Suprapubic skin (tissue), 4 donors: ENCODE measurements around the gene C1QTNF5. TPM values are rescaled to one million over a fixed set of nuclear protein-coding genes. Genes with fewer than 3 reads are reported as not detected.

Experiments used
- DNase-seq, 2 donors: peaks; one replicate each; pipeline ENCODE4 v3.0.0-alpha.2; 2019; ENCODE audit warnings: low spot score in 2 of 2
- H3K27ac ChIP-seq: fragments of 200-600 bp; sonication (generic); one replicate; pipeline ENCODE4 v1.5.1; 2019
- H3K27me3 ChIP-seq: fragments of 200-600 bp; sonication (generic); one replicate; pipeline ENCODE4 v1.5.1; 2019
- H3K36me3 ChIP-seq: fragments of 200-600 bp; sonication (generic); one replicate; pipeline ENCODE4 v1.5.1; 2019
- H3K4me1 ChIP-seq: fragments of 200-600 bp; sonication (generic); one replicate; pipeline ENCODE4 v1.5.1; 2019
- H3K4me3 ChIP-seq: fragments of 200-600 bp; sonication (generic); one replicate; pipeline ENCODE4 v1.5.1; 2019; ENCODE audit warnings: mild to moderate bottlenecking
- H3K9me3 ChIP-seq: fragments of 200-600 bp; sonication (generic); one replicate; pipeline ENCODE4 v1.5.1; 2019
- EP300 ChIP-seq: sonication (generic); formaldehyde crosslinking; IDR thresholded peaks from one replicate; pipeline ENCODE4 v1.6.1; 2017; ENCODE audit warnings: antibody characterized with exemption
- POLR2A ChIP-seq, 2 donors: fragments of 450-650 bp; IDR thresholded peaks; one replicate each; pipeline ENCODE4 v1.6.1; 2017; ENCODE audit warnings: antibody characterized with exemption in 2 of 2, mild to moderate bottlenecking in 2 of 2, moderate library complexity in 2 of 2
- POLR2AphosphoS5 ChIP-seq, 3 donors: sonication (generic); formaldehyde crosslinking; IDR thresholded peaks; one replicate each; pipeline ENCODE4 v1.6.1; 2017; ENCODE audit warnings: antibody characterized with exemption in 3 of 3
- WGBS: methylation state at CpG from one replicate; pipeline ENCODE4 v1.1.5; 2018; 5-methylcytosine and 5-hydroxymethylcytosine counted together
- total RNA-seq, 4 donors: library from RNA; depleted of rRNA; stranded (reverse); fragments of >200 nt; gene quantifications; one replicate each; pipeline ENCODE4 v1.1.0, GENCODE V29; 2016
- TF ChIP-seq, protein P1 (sequence below), 2 donors: fragments of 200-600 bp in 1 of 2; fragments of 450-650 bp in 1 of 2; sonication (generic) in 1 of 2; IDR thresholded peaks; one replicate each; pipeline ENCODE4 v1.5.1; 2016 to 2019; ENCODE audit warnings: antibody characterized with exemption in 2 of 2, mild to moderate bottlenecking in 1 of 2, moderate library complexity in 1 of 2

The C1QTNF5 gene
- total RNA-seq, 4 donors from 2014 or later = 3.7 to 9.8 (median 4.9) TPM

DNA sequence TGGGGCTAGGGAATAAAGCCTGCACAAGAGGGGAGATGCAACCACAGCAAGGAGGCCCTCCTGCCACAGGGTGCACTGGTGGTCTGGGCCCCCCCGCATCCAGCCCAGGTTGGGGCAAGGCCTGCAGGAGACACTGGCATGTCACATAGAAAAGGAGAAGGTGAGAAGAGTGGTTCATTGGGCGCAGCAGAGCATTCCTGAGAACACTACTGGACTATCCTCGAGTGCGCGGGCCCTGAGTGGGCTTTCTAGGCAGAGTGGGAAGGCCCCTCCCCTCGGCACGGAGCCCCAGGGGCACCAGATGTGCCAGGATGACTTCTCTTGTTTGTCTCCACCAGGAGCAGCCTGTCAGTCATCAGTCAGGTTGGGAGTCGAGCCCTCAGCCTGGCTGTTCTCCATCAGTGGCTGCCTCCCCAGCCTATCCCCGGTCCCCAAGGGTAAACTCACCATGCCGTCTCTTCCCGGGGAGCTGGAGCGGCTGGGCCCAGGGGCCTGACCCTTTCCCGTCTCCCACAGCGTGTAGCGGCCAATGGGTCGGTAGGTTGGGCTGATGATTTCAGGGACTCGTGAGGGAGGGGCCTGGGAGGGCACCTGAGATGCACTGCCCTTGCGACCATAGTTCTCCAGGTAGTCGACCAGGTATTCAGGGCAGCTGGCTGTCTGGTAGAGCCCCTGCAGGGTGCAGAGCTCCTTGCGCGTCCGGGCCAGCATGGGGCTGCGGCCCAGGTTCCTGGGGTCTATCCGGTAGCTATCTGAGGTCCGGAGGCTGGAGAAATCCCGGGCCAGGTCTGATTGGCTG is 31.8 kb upstream of the C1QTNF5 start:
- DNase-seq = peak in 1 of 2 donors; percentile 46
- no peaks in the 10 kb centered on the region for H3K36me3 ChIP-seq
- TF ChIP-seq EP300 (no peak), POLR2AphosphoS5 (IDR thresholded peaks at IDR 0.05) (no peak), POLR2A (IDR thresholded peaks at IDR 0.05) (no peak)
- TF ChIP-seq, protein P1, sequence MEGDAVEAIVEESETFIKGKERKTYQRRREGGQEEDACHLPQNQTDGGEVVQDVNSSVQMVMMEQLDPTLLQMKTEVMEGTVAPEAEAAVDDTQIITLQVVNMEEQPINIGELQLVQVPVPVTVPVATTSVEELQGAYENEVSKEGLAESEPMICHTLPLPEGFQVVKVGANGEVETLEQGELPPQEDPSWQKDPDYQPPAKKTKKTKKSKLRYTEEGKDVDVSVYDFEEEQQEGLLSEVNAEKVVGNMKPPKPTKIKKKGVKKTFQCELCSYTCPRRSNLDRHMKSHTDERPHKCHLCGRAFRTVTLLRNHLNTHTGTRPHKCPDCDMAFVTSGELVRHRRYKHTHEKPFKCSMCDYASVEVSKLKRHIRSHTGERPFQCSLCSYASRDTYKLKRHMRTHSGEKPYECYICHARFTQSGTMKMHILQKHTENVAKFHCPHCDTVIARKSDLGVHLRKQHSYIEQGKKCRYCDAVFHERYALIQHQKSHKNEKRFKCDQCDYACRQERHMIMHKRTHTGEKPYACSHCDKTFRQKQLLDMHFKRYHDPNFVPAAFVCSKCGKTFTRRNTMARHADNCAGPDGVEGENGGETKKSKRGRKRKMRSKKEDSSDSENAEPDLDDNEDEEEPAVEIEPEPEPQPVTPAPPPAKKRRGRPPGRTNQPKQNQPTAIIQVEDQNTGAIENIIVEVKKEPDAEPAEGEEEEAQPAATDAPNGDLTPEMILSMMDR (IDR thresholded peaks at IDR 0.05) = no peak
- H3K27me3 ChIP-seq = peaks cover 3% of the 10 kb centered on the region
- H3K27ac ChIP-seq = no peak overlapping the region
- H3K4me1 ChIP-seq = peaks cover 51% of the 10 kb centered on the region
- whole genome bisulfite sequencing = 89% methylated on average over 19 of the region's 26 CpGs
- H3K9me3 ChIP-seq = no peaks in the 10 kb centered on the region
- H3K4me3 ChIP-seq = no peak overlapping the region

DNA sequence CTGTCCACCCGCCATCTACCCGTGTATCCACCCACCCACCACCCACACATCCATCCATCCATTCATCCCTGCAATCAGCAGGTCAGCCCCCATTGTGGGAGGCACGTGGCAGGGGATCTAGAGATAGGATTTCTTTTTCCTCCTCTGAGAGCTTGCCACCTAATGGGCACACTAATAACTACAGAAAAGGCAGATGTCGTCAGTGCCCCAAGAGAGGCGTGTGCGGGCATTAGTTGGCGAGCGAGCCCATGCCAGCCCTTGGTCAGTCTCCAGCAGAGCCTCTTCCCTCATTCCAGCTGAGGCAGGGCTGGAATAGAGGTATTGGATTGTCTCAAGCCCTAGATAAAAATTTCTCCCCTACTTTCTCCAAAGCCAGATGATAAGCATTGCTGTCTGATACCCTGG is 31.1 kb upstream of the C1QTNF5 start:
- WGBS = 58% methylated on average over 8 of the region's 8 CpGs
- Histone ChIP-seq H3K4me3 (no peak overlapping the region), H3K36me3 (no peaks in the 10 kb centered on the region), H3K27ac (no peak overlapping the region), H3K9me3 (no peaks in the 10 kb centered on the region), H3K4me1 (peaks cover 58% of the 10 kb centered on the region), H3K27me3 (peaks cover 9% of the 10 kb centered on the region)
- DNase-seq = no peak
- TF ChIP-seq POLR2A (IDR thresholded peaks at IDR 0.05) (no peak), EP300 (no peak)
- TF ChIP-seq, protein P1 (IDR thresholded peaks at IDR 0.05) = no peak

DNA sequence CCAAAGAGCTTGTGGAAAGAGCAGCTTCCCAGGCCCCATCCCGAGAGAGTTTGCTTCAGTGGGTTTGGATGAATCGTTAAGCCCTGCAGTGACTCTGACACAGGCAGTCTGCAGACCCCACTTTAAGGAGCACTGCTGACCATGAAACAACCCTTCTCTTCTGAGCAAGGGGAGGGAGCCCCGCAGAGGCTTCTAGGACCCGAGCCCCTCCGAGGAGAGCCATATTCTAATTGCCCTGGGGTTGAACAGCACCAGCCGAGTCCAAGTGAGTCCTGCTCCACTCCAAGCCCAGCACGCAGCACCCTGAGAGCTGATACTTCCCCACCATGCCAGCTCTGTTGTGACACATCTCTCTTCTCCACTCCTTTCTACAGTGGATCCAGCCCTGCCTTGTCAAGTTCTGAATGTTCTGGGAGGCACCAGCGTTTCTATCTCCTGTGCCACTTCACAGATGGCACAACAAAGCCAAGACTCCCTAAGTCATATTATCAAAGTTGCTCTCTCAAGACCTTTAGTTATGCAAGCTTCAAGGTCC is 30.5 kb upstream of the C1QTNF5 start:
- H3K9me3 ChIP-seq = no peaks in the 10 kb centered on the region
- H3K27ac ChIP-seq = no peak overlapping the region
- no peak overlapping the region for H3K4me3 ChIP-seq
- no peak for DNase-seq
- WGBS = 73% methylated on average over 7 of the region's 8 CpGs
- peaks cover 59% of the 10 kb centered on the region for H3K4me1 ChIP-seq
- H3K36me3 ChIP-seq = no peaks in the 10 kb centered on the region
- H3K27me3 ChIP-seq = peaks cover 9% of the 10 kb centered on the region
- TF ChIP-seq, protein P1 (IDR thresholded peaks at IDR 0.05) = no peak
- TF ChIP-seq POLR2AphosphoS5 (IDR thresholded peaks at IDR 0.05) (no peak), EP300 (no peak), POLR2A (IDR thresholded peaks at IDR 0.05) (no peak)

DNA sequence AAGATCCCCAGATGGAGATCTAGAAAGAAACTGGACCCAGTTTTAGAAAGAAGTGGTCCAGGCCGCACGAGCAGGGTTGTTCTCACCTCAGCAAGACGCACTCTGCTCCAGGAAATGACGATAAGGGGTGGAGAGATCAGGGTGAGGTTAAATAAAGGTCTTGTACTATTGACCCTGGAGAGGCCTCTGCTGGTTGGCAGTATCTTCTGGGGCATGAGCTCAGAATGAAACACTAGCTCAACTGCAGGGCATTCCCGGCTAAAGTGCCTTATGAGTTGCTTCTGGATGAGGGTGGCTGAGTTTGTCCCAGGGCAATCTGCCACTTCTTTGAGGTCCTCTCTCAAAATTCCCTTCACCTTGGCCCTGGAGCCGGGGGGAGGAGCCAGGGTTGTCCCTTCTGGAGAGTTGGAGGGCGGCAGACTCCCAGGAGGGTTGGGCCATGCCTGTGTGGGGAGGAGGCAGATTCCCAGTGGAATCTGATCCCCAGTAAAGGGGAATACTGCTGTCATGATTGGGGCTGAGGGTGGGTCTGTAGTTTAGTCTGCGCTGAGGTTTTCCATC is 29.9 kb upstream of the C1QTNF5 start:
- Histone ChIP-seq H3K27me3 (peaks cover 10% of the 10 kb centered on the region), H3K4me1 (peaks cover 55% of the 10 kb centered on the region), H3K4me3 (no peak overlapping the region), H3K27ac (no peak overlapping the region), H3K36me3 (no peaks in the 10 kb centered on the region), H3K9me3 (no peaks in the 10 kb centered on the region)
- DNase-seq = peak in 1 of 2 donors; percentile 54
- 72% methylated on average over 8 of the region's 8 CpGs for WGBS
- TF ChIP-seq POLR2A (IDR thresholded peaks at IDR 0.05) = no peak

DNA sequence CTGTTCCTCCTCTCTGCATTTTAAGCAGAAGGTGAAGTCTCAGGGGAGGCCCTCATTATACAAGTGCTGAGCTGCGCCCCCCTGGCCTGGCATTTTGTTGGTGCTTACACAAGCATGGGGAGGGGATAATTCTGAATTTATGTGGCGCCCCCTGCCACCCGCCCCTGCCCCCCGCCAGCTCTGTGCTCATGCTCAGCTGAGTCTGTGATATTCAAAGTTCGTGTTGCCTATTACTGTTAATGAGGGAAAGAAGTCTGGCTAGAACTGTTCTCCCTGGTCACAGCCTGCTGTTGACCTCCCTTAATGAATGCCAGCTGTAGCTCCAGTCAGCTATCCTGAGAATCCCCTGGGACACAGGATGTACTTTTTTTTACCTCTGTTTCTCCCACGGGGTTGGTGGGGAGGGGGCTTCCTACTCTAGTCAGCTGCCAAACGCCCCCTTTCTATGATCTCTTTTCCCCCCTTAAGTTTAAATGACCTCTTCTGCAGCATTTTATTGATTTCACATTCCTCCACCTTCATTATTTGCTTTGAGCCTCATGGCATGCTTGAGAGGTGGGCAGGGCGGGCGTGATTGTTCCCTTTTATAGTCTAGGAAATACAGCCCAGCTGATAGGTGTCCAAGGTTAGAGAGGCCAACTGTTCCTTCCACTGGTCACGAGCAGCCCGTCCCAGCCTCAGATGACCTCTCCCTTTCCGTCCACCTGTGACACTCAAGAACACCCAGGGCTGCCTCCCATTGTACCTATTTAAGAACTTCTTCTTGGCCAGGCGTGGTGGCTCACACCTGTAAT is 28.6 kb upstream of the C1QTNF5 start:
- H3K4me1 ChIP-seq = peaks cover 54% of the 10 kb centered on the region
- H3K9me3 ChIP-seq = no peaks in the 10 kb centered on the region
- DNase-seq = no peak
- peaks cover 21% of the 10 kb centered on the region for H3K27me3 ChIP-seq
- no peak overlapping the region for H3K27ac ChIP-seq
- H3K36me3 ChIP-seq = no peaks in the 10 kb centered on the region
- H3K4me3 ChIP-seq = no peak overlapping the region
- 78% methylated on average over 13 of the region's 13 CpGs for WGBS
- TF ChIP-seq POLR2AphosphoS5 (IDR thresholded peaks at IDR 0.05) (no peak), POLR2A (IDR thresholded peaks at IDR 0.05) (no peak), EP300 (no peak)
- TF ChIP-seq, protein P1 (IDR thresholded peaks at IDR 0.05) = no peak
